NK-92 (cell line): ENCODE data around the gene USP17L10.
"Not testable (repeated sequence)": the region's sequence is repeated elsewhere in the genome, so short reads cannot be mapped to it uniquely, and the experiment has no call there.

Experiments
- DNase-seq: peaks from one replicate; lab custom pipeline; 2025; ENCODE audit not compliant: unreplicated experiment; lab: John Stamatoyannopoulos, UW

USP17L10 gene, protein sequence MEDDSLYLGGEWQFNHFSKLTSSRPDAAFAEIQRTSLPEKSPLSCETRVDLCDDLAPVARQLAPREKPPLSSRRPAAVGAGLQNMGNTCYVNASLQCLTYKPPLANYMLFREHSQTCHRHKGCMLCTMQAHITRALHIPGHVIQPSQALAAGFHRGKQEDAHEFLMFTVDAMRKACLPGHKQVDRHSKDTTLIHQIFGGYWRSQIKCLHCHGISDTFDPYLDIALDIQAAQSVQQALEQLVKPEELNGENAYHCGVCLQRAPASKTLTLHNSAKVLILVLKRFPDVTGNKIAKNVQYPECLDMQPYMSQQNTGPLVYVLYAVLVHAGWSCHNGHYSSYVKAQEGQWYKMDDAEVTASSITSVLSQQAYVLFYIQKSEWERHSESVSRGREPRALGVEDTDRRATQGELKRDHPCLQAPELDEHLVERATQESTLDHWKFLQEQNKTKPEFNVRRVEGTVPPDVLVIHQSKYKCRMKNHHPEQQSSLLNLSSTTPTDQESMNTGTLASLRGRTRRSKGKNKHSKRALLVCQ

GRCh38 chr4:9210357-9210756, at the start of gene USP17L10:
TSS of gene USP17L10 (plus strand) at chr4:9210657. CDS start at chr4:9210657, 0 bp downstream.
- not testable (repeated sequence) for DNase-seq

- not testable (repeated sequence) for DNase-seq
Measured at GRCh38 chr4:9165990-9166389, 44.5 kb upstream of the USP17L10 start.

- DNase-seq = not testable (repeated sequence)
Measured at GRCh38 chr4:9169791-9170459, 40.5 kb upstream of the USP17L10 start, which contains the start of gene FAM90A26. TSS of gene FAM90A26 (plus strand) at chr4:9170409. CDS start at chr4:9173173, 2,764 bp downstream.

DNA sequence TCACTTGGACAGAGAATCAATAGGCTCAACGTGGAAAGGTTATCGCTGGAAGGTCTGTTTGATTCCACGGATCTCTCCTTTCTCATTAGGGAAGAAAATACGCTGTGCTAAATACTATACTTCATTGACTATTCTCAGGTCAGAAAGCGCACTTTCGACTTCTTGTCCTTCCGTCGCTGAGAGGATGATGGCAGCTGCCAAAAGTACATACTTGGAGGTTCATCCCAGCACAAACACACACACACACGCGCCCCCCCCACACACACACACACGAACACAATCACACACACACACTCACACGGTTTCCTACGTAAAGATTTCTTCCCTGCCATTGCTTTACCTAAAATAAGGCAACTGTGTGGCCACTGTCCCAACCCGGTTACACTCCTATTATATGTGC, 4.2 kb downstream of the USP17L10 start:
- DNase-seq = not testable (repeated sequence)

DNA sequence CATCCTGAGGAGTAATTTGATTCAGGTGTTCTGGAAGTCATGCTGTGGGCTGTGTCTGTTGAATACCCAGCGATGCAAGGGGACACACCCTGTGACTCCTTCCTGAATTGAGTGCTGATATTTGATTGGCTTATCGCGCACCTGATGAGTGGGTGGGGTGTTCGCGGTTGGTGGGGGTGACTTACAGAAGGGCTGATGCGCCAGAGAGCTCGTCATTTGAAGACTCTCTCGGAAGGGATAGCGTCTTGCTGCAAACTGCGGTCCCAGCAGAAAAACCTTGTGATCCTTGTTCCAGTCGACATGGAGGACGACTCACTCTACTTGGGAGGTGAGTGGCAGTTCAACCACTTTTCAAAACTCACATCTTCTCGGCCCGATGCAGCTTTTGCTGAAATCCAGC, 4.6 kb downstream of the USP17L10 start, which contains the start of gene USP17L11:
TSS of gene USP17L11 (plus strand) at position 301 of the 400 bp plus-strand sequence. CDS start at position 301, 0 bp downstream.
- not testable (repeated sequence) for DNase-seq

DNA sequence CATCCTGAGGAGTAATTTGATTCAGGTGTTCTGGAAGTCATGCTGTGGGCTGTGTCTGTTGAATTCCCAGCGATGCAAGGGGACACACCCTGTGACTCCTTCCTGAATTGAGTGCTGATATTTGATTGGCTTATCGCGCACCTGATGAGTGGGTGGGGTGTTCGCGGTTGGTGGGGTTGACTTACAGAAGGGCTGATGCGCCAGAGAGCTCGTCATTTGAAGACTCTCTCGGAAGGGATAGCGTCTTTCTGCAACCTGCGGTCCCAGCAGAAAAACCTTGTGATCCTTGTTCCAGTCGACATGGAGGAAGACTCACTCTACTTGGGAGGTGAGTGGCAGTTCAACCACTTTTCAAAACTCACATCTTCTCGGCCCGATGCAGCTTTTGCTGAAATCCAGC, 9.4 kb downstream of the USP17L10 start, which contains the start of gene USP17L12:
TSS of gene USP17L12 (plus strand) at position 301 of the 400 bp plus-strand sequence. CDS start at position 301, 0 bp downstream.
- DNase-seq = not testable (repeated sequence)

DNA sequence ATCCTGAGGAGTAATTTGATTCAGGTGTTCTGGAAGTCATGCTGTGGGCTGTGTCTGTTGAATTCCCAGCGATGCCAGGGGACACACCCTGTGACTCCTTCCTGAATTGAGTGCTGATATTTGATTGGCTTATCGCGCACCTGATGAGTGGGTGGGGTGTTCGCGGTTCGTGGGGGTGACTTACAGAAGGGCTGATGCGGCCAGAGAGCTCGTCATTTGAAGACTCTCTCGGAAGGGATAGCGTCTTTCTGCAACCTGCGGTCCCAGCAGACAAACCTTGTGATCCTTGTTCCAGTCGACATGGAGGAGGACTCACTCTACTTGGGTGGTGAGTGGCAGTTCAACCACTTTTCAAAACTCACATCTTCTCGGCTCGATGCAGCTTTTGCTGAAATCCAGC, 14.1 kb downstream of the USP17L10 start, which contains the start of gene USP17L13:
TSS of gene USP17L13 (plus strand) at position 301 of the 400 bp plus-strand sequence. CDS start at position 301, 0 bp downstream.
- DNase-seq = not testable (repeated sequence)

DNA sequence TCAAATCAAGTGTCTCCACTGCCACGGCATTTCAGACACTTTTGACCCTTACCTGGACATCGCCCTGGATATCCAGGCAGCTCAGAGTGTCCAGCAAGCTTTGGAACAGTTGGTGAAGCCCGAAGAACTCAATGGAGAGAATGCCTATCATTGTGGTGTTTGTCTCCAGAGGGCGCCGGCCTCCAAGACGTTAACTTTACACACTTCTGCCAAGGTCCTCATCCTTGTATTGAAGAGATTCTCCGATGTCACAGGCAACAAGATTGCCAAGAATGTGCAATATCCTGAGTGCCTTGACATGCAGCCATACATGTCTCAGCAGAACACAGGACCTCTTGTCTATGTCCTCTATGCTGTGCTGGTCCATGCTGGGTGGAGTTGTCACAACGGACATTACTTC, 19.8 kb downstream of the USP17L10 start:
- not testable (repeated sequence) for DNase-seq

DNA sequence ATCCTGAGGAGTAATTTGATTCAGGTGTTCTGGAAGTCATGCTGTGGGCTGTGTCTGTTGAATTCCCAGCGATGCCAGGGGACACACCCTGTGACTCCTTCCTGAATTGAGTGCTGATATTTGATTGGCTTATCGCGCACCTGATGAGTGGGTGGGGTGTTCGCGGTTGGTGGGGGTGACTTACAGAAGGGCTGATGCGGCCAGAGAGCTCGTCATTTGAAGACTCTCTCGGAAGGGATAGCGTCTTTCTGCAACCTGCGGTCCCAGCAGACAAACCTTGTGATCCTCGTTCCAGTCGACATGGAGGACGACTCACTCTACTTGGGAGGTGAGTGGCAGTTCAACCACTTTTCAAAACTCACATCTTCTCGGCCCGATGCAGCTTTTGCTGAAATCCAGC, 23.6 kb downstream of the USP17L10 start, which contains the start of gene USP17L15:
TSS of gene USP17L15 (plus strand) at position 301 of the 400 bp plus-strand sequence. CDS start at position 301, 0 bp downstream.
- DNase-seq = not testable (repeated sequence)

DNA sequence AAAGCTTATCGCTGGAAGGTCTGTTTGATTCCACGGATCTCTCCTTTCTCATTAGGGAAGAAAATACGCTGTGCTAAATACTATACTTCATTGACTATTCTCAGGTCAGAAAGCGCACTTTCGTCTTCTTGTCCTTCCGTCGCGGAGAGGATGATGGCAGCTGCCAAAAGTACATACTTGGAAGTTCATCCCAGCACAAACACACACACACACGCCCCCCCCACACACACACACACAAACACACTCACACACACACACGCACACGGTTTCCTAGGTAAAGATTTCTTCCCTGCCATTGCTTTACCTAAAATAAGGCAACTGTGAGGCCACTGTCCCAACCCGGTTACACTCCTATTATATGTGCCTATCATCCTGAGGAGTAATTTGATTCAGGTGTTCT, 28.0 kb downstream of the USP17L10 start:
- not testable (repeated sequence) for DNase-seq

- DNase-seq = not testable (repeated sequence)
Measured at GRCh38 chr4:9243579-9243978, 33.1 kb downstream of the USP17L10 start, which contains the start of gene USP17L17. TSS of gene USP17L17 (plus strand) at chr4:9243879. CDS start at chr4:9243879, 0 bp downstream.

DNA sequence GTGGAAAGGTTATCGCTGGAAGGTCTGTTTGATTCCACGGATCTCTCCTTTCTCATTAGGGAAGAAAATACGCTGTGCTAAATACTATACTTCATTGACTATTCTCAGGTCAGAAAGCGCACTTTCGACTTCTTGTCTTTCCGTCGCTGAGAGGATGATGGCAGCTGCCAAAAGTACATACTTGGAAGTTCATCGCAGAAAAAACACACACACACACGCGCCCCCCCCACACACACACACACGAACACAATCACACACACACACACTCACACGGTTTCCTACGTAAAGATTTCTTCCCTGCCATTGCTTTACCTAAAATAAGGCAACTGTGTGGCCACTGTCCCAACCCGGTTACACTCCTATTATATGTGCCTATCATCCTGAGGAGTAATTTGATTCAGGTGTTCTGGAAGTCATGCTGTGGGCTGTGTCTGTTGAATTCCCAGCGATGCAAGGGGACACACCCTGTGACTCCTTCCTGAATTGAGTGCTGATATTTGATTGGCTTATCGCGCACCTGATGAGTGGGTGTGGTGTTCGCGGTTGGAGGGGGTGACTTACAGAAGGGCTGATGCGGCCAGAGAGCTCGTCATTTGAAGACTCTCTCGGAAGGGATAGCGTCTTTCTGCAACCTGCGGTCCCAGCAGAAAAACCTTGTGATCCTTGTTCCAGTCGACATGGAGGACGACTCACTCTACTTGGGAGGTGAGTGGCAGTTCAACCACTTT, 37.7 kb downstream of the USP17L10 start, which contains the start of gene USP17L18:
TSS of gene USP17L18 (plus strand) at position 678 of the 728 bp plus-strand sequence. CDS start at position 678, 0 bp downstream.
- not testable (repeated sequence) for DNase-seq

GRCh38 chr4:9253078-9253477, 42.6 kb downstream of the USP17L10 start, which contains the start of gene USP17L19:
TSS of gene USP17L19 (plus strand) at chr4:9253378. CDS start at chr4:9253378, 0 bp downstream.
- DNase-seq = not testable (repeated sequence)

DNA sequence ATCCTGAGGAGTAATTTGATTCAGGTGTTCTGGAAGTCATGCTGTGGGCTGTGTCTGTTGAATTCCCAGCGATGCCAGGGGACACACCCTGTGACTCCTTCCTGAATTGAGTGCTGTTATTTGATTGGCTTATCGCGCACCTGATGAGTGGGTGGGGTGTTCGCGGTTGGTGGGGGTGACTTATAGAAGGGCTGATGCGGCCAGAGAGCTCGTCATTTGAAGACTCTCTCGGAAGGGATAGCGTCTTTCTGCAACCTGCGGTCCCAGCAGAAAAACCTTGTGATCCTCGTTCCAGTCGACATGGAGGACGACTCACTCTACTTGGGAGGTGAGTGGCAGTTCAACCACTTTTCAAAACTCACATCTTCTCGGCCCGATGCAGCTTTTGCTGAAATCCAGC, 47.4 kb downstream of the USP17L10 start, which contains the start of gene USP17L20:
TSS of gene USP17L20 (plus strand) at position 301 of the 400 bp plus-strand sequence. CDS start at position 301, 0 bp downstream.
- DNase-seq = not testable (repeated sequence)
